Measurements from ENCODE around the gene IDH3G. TPM values are rescaled to one million over a fixed set of nuclear protein-coding genes. Genes with fewer than 3 reads are reported as not detected.

IDH3G gene
- total RNA-seq, 4 donors from 2014 or later = 48.4 to 88.5 (median 67.2) TPM

DNA sequence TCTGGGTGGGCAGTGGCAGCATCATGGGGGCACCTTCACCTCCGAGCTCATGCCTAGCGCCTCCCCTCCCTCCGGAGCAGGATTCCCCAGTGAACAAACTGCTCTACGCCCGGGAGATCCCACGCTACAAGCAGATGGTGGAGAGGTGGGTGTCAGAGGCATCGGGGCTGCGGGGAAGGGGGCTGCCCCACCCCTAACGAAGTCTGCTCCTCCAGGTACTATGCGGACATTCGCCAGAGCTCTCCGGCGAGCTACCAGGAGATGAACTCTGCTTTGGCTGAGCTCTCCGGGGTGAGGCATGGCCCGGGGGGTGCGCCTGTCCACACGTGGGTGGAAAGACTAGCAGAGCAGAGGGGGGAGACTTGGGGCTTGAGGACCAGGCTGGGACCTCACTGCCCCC, 16.0 kb downstream of the IDH3G start:
- no peak for DNase-seq
- no peak overlapping the region for H3K4me3 ChIP-seq
- TF ChIP-seq POLR2A (IDR thresholded peaks at IDR 0.05) = no peak
- TF ChIP-seq, protein P1, sequence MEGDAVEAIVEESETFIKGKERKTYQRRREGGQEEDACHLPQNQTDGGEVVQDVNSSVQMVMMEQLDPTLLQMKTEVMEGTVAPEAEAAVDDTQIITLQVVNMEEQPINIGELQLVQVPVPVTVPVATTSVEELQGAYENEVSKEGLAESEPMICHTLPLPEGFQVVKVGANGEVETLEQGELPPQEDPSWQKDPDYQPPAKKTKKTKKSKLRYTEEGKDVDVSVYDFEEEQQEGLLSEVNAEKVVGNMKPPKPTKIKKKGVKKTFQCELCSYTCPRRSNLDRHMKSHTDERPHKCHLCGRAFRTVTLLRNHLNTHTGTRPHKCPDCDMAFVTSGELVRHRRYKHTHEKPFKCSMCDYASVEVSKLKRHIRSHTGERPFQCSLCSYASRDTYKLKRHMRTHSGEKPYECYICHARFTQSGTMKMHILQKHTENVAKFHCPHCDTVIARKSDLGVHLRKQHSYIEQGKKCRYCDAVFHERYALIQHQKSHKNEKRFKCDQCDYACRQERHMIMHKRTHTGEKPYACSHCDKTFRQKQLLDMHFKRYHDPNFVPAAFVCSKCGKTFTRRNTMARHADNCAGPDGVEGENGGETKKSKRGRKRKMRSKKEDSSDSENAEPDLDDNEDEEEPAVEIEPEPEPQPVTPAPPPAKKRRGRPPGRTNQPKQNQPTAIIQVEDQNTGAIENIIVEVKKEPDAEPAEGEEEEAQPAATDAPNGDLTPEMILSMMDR (IDR thresholded peaks at IDR 0.05) = no peak

DNA sequence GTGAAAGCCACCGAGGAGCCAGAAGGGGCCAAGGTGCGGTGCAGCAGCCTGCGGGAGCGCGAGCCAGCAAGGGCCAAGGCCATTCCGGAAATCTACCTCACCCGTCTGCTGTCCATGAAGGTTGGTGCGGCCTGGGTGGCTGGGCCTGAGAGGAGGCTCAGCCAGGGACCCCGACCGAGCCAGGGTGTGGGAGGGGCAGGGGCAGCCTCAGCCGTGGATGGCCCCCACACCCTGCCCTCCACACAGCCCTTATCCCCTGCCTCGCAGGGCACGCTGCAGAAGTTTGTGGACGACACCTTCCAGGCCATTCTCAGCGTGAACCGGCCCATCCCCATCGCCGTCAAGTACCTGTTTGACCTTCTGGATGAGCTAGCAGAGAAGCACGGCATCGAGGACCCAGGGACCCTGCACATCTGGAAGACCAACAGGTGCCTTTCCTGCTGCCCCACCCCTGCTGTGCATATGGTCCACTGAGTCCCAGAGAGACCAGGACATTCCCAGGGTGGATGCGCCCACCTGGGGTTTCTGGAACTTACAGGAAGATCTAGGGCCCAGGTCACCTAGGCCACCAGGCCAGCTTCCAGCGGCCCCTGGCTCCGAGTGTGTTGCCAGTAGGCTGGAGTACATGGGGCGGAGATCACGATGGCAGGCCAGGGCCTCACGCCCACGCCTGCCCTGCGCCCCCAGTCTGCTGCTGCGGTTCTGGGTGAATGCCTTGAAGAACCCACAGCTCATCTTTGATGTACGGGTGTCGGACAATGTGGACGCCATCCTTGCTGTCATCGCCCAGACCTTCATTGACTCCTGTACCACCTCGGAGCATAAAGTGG, 16.7 kb downstream of the IDH3G start:
- Histone ChIP-seq H3K36me3 (no peaks in the 10 kb centered on the region), H3K27ac (no peak overlapping the region)
- DNase-seq = no peak

More for the DNA sequence above, 16.0 kb downstream of the IDH3G start:
- Histone ChIP-seq H3K27me3 (no peaks in the 10 kb centered on the region), H3K4me1 (peaks cover 0 to 3% of the 10 kb centered on the region in 2 donors), H3K27ac (no peak overlapping the region), H3K36me3 (no peaks in the 10 kb centered on the region), H3K9me3 (no peaks in the 10 kb centered on the region)
- intact Hi-C loops (cut with DNase I; ENCODE audit: low total_unique reads) = no loop called here

DNA sequence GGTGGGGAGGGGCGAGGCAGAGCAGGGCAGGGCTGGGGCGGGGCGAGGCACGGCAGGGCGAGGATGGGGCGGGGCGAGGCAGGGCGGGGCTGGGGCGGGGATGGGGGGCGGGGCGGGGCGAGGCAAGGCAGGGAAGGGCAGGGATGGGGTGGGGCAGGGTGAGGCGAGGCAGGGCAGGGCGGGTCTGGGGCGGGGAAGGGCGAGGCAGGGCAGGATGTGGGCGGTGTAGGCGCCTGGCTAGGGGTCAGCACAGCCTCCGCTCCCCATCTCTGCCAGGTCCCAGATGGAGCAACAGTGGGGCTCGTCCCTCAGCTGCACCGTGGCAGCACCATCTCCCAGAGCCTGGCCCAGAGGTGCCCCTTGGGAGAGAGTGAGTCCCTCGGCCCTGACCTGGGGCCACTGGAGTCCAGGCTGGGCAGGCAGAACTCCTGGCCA, 17.5 kb downstream of the IDH3G start:
- DNase-seq = no peak
- TF ChIP-seq, protein P1 (IDR thresholded peaks at IDR 0.05) = no peak
- TF ChIP-seq POLR2A (IDR thresholded peaks at IDR 0.05) = no peak
- H3K27ac ChIP-seq = no peak overlapping the region
- H3K4me3 ChIP-seq = no peak overlapping the region
- H3K9me3 ChIP-seq = no peaks in the 10 kb centered on the region
- peaks cover 0 to 3% of the 10 kb centered on the region in 2 donors for H3K4me1 ChIP-seq
- H3K27me3 ChIP-seq = no peaks in the 10 kb centered on the region
- intact Hi-C loops (cut with DNase I; ENCODE audit: low total_unique reads) = no loop called here
- no peaks in the 10 kb centered on the region for H3K36me3 ChIP-seq

More for the DNA sequence above, 16.7 kb downstream of the IDH3G start:
- intact Hi-C loops (cut with DNase I; ENCODE audit: low total_unique reads) = no loop called here
- Histone ChIP-seq H3K9me3 (no peaks in the 10 kb centered on the region), H3K4me3 (no peak overlapping the region), H3K4me1 (peaks cover 0 to 3% of the 10 kb centered on the region in 2 donors), H3K27me3 (no peaks in the 10 kb centered on the region)
- TF ChIP-seq, protein P1 (IDR thresholded peaks at IDR 0.05) = no peak
- TF ChIP-seq POLR2A (IDR thresholded peaks at IDR 0.05) = no peak

DNA sequence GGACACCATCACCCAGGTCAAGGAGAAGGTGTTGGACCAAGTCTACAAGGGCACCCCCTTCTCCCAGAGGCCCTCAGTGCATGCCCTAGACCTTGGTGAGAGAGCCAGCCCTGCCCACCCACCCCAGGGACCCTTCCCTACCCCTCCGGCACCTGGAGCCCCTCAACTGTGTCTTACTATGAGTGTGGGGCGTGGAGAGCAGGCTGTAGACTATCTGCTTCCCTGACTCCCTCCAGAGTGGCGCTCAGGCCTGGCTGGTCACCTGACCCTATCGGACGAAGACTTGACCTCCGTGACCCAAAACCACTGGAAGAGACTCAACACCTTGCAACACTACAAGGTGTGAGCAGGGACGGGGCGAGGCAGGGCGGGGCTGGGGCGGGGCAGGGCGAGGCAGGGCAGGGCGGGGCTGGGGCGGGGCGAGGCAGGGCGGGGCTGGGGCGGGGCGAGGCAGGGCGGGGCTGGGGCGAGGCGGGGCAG, 18.0 kb downstream of the IDH3G start:
- intact Hi-C loops (cut with DNase I; ENCODE audit: low total_unique reads) = no loop called here
- no peak overlapping the region for H3K27ac ChIP-seq
- DNase-seq = no peak
- H3K36me3 ChIP-seq = no peaks in the 10 kb centered on the region
- no peak overlapping the region for H3K4me3 ChIP-seq
- TF ChIP-seq, protein P1 (IDR thresholded peaks at IDR 0.05) = no peak
- no peak for TF ChIP-seq POLR2A (IDR thresholded peaks at IDR 0.05)
- H3K9me3 ChIP-seq = no peaks in the 10 kb centered on the region
- H3K4me1 ChIP-seq = peaks cover 0 to 3% of the 10 kb centered on the region in 2 donors
- no peaks in the 10 kb centered on the region for H3K27me3 ChIP-seq

Measured in uterus (tissue), 4 donors.